H54 (cell line): Measurements from ENCODE around the gene SLC13A5.
"Not testable (repeated sequence)": the region's sequence is repeated elsewhere in the genome, so short reads cannot be mapped to it uniquely, and the experiment has no call there.

ENCODE experiments used
- DNase-seq: peaks from one replicate; pipeline ENCODE4 v3.0.0; 2011; ENCODE audit warnings: low spot score, mixed read lengths; ENCODE audit not compliant: insufficient read length
- FAIRE-seq: peaks from 3 replicates; lab custom pipeline; 2011; peaks lifted over from hg19 to GRCh38; lab: Jason Lieb, UNC
- POLR2A ChIP-seq: IDR thresholded peaks from 2 replicates; pipeline ENCODE4 v1.6.1; 2011; ENCODE audit warnings: low read depth, mild to moderate bottlenecking, low read length

Gene SLC13A5

DNA sequence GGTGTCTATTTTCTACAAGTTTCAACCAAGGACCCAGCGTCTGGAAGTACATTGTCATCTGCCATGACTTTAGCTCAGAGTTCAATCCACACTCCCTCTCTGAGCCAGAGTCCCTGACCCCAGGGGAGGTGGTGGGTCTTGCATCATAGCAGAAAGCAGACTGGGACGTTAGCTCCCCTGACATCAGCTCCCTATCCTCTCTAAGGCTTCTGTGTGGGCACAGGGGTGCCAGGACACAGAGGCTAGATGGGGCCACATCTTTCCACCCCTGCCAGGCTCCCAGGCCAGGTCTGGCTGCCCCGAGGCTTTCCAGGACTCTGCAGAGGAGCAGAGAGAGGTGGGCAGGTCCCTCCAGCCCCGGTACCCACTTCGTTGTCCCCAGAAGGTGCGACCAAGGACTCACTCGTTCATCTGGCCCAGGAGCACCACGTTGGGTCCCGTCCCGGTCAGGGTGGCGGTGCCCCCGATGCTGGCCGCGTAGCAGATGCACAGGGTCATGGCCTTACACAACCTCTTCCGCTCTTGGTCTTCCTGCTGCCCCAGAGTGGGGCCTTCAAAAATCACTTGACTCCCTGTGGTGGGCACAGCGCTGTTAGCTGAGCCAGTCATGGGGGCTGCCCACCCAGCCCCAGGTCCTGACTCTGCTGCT, 10.5 kb downstream of the SLC13A5 start:
- no peak for TF ChIP-seq POLR2A
- no peak for FAIRE-seq

DNA sequence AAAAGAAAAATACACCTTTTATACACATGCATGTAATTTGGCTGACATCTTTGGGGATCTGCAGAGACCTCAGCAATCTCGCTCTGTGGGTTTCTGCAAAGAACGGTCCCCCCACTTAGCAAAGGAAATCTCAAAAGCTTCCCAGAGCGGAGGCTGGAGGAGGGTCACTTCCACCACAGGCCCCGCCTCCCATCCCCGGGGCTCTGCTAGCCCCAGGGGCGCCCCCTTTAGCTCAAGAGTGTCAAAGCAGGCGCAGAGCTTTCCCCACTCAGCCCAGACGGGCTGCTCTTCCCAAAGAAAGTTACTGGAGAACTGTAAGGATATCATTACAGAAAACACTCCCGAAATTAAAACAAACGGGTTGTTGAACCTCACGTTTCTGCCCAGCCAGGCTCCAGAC, 11.4 kb downstream of the SLC13A5 start:
- no peak for FAIRE-seq
- DNase-seq = peak; percentile 76
- no peak for TF ChIP-seq POLR2A

More for the DNA sequence above, 10.5 kb downstream of the SLC13A5 start:
- DNase-seq = no peak

DNA sequence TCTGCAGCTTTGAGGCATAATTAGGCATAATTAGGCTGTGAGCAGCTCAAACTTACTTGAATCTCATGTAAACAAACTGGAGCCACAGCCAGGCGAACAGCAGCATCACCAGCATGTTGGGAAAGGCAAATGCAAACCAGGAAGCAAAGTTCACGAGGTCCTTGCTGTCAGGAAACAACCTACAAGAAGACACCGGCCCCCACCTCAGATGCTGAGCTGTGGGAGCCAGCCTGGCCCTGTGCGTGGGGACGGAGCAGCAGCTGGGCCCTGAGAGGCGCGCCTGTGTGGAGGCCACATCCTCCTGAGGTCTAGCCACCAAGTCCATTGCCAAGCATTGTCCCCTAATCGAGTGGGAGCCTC, 12.2 kb downstream of the SLC13A5 start:
- DNase-seq (no peak), FAIRE-seq (no peak)
- no peak for TF ChIP-seq POLR2A

DNA sequence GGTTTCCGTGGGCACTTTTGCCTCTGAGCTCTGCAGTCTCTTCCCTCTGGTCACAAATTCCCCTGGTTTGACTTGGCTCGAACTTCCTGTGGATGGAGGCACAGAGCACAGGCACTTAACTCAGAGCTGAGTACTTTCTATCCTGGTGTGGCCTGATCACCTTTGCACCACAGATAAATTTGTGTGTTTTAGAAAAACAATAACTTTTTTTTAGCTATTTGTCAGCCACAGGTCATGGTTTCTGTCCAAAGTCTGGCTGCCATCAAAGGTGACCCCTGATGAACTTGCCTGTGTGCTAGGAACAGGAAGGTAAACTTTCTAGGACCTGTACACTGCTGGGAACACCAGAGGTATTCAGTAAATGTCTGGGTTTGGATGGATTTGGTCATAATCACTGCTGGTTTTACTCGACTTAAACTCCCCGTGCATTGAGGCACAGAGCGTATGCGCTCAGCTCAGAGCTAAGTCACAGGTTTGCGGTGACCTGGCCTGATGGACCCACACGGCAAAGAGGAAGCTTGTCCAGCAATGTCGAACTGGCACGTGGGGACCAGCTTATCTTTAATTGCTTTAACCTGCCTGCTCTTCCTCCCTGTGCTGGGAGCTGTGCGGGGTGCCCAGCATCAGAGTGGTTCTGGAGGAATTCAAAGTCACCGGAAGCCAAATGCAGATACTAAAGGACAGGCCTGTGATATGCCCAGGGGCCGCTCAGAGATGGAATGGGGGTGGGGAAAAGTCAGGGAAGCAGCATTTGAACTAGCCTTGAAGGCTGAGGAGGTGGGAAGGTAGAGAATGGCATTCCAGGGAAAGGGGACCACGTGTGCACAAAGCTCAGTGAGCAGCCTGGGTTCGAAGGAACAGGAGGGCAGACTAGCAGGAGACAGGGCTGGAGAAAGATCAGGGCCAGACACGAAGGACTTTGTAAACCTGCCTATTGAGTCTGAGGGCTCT, 12.9 kb downstream of the SLC13A5 start:
- TF ChIP-seq POLR2A = no peak
- no peak for DNase-seq
- FAIRE-seq = no peak

DNA sequence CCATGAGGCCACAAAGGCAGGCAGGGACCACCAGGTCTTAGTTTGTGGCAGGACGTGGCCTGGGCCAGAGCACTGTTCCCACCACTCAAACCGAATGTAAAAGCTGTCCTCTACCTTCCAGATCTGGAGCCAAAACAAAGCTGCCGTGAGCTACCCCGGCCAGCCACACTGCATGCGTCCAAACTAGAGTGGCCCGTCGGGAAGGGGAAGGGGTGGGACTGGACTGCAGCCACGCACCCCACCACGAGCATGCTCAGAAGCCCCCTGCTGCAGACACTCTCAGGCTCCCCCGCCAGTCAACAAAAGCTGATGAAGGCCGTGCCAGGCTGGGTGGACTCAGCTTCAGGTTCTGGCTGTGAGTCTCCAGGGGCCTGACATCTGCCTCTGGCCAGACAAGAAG, 15.2 kb downstream of the SLC13A5 start:
- FAIRE-seq = no peak
- no peak for TF ChIP-seq POLR2A
- no peak for DNase-seq

DNA sequence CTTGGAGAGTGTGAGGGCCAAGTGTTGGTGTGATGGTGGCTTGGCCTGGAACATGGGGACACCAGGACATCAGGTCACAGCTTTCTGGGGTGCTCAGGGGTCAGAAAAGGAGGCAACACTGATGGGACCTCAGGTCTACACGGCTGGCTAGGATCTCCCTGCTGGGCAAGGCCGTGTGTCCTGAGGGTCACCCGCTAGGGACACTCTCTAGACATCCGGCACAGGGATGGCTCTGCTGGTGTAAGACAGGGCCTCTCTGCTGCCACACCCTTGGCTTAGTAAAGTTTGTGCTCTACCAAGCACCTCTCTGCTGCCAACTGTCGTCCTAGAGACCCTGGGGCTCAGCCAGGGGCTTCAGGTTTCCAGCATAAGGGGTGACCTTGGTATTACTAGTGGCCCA, 16.3 kb downstream of the SLC13A5 start:
- FAIRE-seq (no peak), DNase-seq (no peak)
- TF ChIP-seq POLR2A = no peak

DNA sequence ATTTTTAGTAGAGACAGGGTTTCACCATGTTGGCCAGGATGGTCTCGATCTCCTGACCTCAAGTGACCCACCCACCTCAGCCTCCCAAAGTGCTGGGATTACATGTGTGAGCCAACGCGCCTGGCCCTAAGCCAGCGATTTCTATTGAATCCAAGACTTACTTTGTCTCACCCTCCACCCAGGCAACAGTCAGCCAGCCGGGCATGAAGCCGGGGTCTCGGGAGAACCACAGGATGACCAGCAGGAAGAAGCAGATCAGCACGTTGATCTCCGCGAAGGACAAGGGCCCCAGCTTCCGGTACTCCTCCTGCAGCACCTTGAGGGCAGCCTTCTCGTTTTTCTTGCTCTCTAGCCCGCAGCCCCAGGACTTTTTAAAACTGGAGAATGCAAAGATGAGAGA, 17.6 kb downstream of the SLC13A5 start:
- no peak for TF ChIP-seq POLR2A
- DNase-seq (no peak), FAIRE-seq (no peak)

DNA sequence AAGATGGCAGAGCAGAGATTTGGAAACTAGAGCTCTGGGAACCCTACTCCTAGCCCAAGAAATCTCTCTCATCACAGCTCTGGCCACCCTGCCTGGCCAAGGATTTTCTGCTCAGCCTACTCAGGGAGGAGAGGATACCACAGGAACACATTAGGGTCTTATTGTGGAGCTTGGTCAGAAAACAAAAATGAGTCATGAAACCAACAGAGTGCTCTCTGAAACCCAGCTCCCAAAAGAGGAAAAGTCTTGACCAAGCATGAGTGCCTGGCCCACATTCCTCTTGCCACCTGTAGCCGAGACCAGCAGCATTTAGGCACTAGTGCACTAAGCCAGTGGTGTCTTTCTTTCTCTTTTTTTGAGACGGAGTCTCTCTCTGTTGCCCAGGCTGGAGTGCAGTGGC, 18.1 kb downstream of the SLC13A5 start:
- FAIRE-seq (no peak), DNase-seq (no peak)
- TF ChIP-seq POLR2A = no peak

DNA sequence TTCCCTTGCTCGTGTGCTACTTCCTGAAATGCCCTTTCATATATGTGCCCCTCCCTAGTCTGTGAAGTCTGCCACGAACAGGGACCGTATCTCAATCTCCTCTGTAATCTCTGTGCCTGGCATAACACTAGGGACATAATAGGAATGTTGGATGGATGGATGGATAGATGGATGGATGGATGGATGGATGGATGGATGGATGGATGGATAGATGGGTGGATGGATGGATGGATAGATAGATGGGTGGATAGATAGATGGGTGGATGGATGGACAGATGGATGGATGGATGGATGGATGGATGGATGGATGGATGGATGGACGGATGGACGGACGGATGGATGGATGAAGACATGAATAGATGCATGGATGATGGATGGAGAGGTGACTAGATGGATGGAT, 21.2 kb downstream of the SLC13A5 start:
- DNase-seq, FAIRE-seq: not testable (repeated sequence)

DNA sequence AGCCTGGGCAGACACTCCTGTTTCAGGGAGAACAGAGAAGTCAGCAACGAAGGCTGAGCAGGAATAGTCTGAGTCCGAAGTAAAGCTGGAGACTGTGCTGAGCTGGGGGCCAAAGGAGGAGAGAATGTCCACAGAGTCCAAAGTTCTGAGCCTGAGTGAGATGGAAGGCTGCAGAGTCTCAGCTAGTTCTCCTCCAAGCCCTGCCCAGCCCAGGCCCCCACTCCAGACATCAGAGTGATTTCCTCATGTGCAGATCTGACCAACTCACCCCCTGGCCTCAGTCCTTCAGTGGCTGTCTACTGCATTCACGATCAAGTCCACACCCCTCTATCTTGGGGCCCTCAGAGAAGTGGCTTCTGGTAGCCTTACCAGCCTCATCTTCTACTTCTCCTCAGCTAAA, 21.6 kb downstream of the SLC13A5 start:
- FAIRE-seq (no peak), DNase-seq (no peak)
- no peak for TF ChIP-seq POLR2A

DNA sequence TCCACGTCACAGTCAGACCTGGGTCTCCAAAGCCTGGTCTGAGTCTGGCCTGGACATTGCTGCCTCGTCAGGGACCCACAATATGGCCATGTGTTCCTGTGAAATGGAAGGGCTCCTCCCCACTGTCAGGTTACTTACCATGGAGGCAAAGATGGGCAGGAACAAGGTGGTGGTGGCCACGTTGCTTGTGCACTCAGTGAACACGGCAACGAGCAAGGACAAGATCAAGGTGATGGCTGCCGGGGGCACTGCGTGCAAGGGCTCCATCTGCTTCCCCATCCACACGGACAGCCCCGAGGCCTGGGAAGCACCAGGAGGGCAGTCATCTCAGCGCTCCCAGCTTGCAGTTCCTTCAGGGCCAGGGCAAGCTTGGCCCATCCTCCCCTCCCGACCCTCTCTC, 22.5 kb downstream of the SLC13A5 start:
- TF ChIP-seq POLR2A = no peak
- no peak for FAIRE-seq
- DNase-seq = no peak

DNA sequence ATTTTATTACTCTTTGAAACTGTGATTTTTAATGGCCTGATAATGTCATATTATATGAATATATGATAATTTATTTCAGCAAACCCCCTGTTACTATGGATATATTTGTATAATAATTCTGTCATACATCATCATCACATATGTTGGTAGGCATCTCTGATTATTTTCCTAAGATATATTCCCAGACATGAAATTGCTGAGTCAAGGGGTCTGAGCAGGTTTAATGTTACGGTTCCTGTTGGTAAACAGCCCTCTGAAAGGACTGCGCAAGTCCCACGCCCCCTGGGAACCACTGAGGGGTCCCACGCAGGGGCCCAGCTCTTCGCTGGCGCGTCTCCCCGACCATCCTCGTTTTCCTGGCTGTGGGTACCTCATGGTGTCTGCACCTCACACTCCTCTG, 24.2 kb downstream of the SLC13A5 start:
- no peak for FAIRE-seq
- TF ChIP-seq POLR2A = no peak
- no peak for DNase-seq

DNA sequence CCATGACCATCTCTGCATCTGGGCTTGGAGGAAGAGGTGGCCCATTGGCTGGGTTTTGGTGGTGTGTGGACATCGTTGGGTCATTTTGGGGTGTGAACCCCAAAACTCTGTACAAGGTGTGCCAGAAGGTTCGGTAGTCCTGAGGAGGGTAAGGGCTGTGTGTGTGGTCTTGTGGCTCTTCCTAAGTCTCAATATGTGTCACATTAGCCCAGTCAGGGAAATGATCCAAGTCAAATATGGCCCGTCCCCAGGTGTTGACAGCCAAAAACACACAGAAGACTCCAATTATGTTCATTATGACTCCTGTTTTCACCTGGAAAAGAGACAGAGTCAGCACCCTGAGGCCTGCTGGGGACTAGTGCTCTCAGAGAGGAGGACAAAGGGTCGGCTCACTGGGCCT, 27.1 kb downstream of the SLC13A5 start:
- DNase-seq (no peak), FAIRE-seq (no peak)
- TF ChIP-seq POLR2A = no peak

DNA sequence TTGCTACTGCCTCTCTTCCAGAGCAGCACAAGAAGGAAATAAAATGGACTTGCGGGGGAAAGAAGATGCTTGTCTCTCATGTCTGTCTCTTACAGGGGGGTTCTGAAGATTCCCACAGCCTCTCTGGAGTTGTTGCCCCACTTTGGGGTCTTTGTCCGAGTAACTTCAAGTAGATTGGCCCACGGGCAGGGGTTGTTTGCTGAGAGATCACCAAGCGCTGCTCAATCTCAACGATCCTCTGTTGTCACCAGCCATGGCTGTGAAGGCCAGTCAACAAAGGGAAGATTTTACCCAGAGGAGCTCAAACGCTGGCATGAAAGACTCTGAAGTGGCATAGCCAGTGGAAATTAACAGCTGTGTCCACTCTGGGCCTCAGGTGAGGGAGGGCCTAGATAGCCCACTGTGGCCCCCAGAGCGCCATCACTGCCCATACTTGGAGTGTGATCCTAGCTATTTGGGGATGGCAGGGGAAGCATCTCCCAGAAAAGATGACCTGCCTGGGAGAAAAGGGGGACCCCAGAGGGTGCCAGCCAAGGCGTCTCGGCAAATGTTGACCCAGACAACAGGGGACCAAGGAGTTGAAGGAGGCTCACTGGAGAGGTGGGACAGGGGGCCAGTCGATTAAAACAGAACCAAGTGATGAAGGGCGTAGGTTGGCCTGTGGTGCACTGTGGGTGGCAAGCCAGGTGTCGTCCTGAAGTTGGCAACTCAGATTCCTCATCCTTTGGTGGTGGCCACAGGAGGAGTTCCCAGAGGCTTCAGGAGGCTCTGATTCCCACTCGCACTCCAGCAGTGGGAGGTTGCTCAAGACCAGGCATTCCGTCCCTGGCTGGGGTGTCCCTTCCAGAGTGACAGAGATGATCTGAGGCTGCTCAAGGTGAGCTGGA, 28.0 kb downstream of the SLC13A5 start:
- TF ChIP-seq POLR2A = no peak
- DNase-seq (no peak), FAIRE-seq (no peak)
